Activated T-cell treated with anti-CD3 and anti-CD28 coated beads for 48 hours (primary cell): ENCODE measurements around the gene DSTN.

ENCODE experiments used
- DNase-seq: peaks from one replicate; pipeline ENCODE4 v3.0.0-alpha.2; 2020; ENCODE audit warnings: low read depth

DSTN gene

DNA sequence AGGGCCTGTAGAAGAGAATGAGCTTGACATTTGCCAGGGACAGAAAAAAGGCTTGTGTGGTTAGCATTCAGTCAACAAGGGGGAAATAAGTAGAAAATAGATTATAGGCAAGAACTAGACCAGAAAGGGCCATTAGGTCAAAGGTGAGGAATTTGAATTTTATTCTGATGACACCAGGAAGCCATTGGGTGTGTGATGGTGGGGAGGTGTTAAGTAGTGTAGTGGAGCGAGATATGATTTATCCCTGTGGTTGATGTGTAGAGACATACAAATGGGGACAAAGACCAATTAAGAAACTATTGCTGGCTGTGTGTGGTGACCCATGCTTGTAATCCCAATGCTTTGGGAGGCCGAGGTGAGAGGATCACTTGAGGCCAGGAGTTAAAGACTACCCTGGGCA is 11.0 kb downstream of the DSTN start:
- no peak for DNase-seq

DNA sequence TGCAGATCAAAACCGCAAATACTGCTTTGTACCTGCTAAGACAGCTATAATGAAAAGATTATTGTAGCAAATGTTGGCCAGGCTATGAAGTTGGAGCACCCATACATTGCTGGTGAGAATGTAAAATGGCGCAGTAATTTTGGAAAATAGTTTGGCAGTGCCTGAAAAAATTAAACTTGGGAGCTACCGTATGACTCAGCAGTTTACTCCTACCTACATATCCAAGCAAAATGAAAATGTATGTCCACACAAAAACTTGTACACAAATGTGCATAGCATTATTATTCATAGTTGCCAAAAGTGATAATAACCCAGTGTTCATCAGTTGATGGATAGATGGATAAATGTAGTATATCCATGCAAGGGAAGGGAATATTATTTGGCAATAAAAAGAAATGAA is 13.3 kb downstream of the DSTN start:
- DNase-seq: no peak

DNA sequence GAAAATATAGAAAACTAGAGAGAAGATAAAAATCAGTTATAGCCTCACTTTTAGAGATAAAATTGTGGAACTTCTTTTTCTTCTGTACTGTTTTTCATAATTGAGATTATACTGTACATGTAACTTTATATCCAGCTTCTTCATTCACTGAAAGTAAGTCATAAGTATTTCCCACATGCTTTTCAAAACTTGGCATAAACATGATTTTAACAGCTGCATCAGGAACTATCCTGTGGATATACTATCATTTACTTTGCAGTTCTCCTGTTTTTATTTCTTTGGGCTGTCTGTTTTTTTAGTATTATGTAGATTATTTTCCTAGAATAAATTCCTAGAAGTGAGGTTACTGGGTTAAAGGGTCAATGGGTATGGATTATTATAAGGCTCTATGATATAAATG is 14.8 kb downstream of the DSTN start:
- no peak for DNase-seq

DNA sequence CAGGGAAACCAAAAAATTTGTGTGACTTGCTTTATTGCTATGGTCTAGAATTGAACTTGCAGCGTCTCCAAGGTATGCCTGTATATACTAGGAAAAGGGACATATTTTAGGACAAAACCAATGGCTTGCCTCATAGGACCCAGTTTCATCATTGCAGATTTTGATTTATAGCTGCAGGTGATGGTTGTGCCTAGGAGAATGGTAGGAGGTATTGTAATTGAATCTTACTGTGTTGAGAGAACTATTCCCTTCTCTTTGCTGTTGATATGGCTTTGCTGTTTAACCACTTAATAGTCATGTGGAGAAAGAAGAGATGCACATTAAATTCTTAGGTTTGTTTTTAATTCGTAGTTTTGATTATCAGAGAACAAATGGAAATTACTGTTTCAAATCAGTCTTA is 16.4 kb downstream of the DSTN start:
- DNase-seq: no peak

DNA sequence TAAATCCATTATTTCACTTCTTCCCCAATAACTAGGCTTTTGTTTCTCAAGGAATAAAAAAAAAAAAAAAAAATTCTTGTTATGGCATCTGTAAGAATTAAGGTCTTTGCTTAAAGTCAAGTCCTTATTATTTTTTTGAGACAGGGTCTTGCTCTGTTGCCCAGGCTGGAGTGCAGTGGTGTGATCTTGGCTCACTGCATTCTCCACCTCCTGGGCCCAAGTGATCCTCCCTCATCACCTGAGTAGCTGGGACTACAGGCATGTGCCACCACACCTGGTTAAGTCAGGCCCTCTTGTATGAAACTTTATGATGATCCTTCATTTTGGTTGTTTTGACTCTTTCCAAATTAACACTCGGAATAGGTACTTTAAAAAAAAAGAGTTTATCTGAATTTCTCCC is 17.3 kb downstream of the DSTN start:
- no peak for DNase-seq

DNA sequence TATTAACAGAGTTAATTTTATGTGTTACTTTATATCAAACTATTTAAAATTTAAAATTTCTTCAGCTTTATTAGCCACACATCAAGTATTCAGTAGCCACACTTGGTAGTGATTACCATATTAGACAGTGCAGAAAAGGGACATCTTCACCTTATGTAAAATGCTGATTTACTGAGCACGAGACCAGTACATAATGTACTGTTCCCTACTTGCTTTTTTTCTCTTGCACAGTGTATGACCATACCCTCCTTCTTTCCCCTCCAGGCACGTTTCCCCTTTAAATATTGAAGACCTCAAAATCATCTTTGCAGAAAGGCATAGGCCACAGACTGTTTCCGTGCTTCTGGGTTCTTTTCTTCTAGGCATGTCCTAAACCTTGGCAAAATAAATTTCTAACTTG is 17.9 kb downstream of the DSTN start:
- no peak for DNase-seq

GRCh38 chr20:17589161-17589834 is 19.4 kb downstream of the DSTN start:
- no peak for DNase-seq

DNA sequence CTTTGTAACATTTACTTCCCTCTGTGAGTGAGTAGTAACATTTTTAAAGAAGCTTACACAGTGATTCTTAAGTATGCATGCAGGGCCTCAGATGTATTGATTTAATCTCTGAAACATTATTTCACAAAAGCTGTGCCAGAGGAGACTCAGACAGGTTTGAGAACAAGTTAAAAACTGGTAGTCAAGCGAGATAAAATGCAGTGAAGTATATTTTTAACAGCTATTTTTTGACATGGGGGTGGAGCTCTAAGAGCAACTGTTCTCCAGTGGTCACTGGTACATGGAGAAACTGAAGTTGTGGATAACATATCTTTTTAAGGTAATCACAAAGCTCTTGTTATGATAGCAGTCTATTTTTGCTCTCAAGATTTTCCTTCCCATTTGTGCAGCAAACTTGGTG is 20.4 kb downstream of the DSTN start:
- DNase-seq: no peak

DNA sequence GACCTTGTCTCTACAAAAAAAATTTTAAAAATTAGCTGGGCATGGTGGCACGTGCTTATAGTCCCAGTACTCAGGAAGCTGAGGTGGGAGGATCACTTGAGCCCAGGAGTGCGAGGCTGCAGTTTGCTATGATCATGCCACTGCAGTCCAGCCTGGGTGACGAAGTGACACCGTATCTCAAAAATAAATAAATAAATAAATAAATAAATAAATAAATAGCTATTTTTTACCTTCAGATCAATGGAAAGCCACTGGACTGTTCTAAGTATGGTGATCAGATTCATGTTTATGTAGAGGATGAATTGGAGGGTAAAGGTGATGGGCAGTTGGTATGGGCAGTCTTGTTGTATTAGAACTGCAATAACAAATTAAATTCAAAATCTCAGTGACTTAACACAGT is 24.0 kb downstream of the DSTN start:
- no peak for DNase-seq

DNA sequence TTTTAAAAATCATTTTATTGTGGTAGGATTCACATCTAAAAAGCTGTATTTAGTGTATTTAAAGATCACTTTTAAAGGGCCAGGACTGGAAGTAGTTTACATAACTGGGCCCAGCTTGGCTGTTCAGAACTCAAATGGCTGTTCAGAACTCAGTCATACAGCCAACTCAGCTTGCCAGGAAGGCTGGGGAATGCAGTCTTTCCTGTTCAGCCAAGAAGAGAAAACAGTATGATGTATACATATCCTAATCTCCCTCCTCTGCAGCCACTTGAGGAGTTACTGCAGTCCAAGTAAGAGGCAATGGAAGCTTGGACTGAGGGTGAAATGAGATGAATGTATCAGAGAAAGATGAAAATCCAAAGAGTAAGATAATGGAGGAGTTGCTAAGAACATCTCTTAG is 24.6 kb downstream of the DSTN start:
- no peak for DNase-seq

DNA sequence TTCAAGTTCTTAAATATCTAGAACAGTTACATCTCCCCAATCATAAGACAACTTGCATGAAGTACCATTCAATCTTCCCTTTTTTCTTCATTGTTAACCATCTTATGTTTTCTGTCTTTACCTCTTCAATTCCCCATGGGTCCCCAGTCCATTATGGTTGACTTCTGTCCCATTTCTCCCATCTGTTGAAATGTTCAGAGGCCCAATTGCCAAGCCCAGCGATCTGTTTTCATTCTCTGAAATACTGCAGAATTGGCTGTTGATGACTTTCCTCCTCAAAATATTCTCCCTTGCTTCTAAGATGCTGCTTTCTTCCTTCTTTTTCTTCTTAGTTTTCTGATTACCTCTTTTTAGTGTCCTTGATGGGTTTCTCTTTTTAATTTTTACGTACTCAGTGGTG is 26.0 kb downstream of the DSTN start:
- DNase-seq: no peak

DNA sequence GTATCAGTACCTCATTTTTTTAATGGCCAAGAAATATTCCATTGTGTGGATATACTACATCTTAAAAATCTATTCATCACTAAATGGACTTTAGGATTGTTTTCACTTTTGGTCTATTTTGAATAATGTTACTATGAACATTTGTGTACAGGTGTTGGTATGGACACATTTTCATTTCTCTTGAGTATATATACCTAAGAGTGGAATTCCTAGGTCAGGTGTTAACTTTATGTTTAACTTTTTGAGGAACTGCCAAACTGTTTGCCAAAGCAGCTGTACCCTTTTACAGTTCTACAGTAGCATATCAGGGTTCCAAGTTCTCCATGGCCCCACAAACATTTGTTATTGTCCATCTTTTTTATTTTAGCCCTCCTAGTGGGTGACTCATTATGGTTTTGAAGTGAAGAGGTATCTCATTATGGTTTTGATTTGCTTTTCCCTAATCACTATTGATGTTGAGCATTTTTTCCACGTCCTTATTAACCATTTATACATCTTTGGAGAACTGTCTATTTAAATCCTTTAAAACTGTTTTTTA is 28.2 kb downstream of the DSTN start:
- no peak for DNase-seq

- no peak for DNase-seq
These were observed 32.1 kb downstream of the DSTN start for GRCh38 chr20:17601957-17602356.

- DNase-seq: no peak
These were observed 32.6 kb downstream of the DSTN start for GRCh38 chr20:17602493-17602892.

- no peak for DNase-seq
These were observed 35.3 kb downstream of the DSTN start for GRCh38 chr20:17605131-17605660.

DNA sequence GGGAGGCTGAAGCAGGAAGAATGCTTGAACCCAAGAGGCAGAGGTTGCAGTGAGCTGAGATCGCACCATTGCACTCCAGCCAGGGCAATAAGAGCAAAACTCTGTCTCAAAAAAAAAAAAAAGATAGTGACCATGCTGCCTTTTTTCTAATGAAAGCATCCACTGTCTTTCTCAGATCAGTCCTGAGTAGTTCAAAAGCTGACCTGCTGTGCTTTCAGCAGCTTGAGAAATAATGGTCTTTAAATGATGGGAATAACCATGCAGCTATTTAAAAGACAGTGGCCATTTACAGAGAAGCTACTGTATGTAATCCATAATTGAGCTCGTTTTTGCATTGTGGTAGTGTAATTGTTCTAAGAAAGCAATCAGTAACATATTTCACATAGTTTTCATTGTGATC is 36.1 kb downstream of the DSTN start:
- DNase-seq: no peak

DNA sequence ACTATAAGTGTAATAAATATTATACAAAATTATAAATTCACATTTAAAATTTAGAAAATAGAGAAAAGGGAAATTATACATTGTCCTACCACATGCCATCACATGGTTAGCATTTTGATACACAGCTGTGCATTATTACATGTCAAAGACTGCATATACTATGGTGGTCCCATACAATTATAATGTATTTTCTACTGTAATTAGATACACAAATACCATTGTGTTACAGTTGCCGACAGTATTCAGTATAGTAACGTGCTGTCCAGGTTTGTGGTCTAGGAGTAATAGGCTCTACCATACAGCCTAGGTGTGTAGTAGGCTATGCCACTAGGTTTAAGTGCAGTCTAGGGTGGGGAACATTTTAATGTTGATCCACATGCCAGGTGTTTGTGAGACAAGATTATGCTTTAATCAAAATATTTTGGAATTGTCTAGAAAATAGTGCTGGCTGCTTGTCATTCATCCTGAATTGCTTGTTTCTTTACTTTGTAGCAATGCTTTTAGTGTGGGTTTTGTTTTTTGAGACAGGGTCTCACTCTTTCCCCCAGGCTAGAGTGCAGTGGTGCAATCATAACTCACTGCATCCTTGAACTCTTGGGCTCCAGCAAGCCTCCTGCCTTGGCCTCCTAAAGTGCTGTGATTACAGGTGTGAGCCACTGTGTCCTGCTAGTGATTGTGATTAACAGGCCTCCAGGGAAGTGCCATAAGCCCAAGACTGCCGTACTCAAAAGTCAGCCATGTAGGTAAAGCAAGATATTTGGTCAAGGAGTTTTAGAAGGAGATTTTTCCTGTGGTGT is 39.0 kb downstream of the DSTN start:
- DNase-seq: no peak

GRCh38 chr20:17609811-17610377 is 40.0 kb downstream of the DSTN start:
- DNase-seq: no peak

DNA sequence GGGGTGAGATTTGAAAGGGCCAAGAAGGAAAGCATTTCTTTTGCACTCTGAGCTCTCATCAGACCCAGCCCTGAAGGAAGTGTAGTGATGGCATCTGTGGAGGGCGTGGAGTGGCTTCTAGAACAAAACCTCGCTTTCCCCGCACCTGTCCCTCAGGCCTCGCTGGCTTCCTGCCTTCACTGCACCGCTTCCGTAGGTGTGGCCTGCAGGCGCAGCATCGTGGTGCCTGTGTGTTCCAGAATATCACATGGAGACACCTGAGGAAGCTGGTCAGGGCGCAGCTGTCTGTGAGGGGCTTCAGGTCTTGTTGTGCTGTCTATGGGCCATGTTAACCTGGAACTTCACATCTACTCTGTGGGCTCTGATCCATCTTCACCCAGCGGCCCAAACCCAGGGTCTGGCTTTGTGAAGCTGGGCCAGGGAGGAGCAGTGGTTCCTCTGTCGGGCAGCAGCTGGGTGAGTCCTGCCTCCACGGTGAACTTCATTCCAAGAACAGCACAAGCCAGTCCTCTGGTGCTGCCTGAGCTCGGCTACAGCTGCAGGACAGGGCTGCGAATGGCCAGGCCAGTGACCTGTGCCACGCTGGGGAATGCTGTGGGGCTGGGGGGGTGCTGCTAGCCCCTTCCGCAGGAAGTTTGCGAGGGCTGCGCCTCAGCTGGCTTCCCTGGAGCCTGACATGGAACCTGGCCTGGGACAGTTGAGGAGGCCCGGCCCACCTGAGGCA is 40.9 kb downstream of the DSTN start:
- DNase-seq: peak; percentile 38

DNA sequence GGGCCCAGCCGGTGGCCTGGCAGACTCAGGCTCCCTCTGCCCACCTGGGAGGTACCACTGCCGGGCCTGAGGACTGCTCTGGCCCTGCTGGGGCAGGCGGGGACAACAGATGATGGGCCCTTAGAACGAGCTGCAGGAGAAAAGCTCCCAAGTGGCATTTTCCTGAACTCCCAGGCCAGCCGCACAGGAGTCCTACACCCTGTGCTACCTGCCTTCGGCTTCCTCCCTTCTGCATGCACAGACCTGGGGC is 41.3 kb downstream of the DSTN start:
- DNase-seq: peak; percentile 21

GRCh38 chr20:17611540-17612286 is 41.8 kb downstream of the DSTN start:
- no peak for DNase-seq
